IMR-90 (cell line): Measurements from ENCODE around the gene PYCR2. TPM values are rescaled to one million over a fixed set of nuclear protein-coding genes. Genes with fewer than 3 reads are reported as not detected.

ENCODE experiments used
- ATAC-seq: fragments of 200-7000 bp; cut with Tn5 transposase; 2 replicates; pipeline ENCODE4 v1.9.1; 2020; ENCODE audit warnings: low read depth, mild to moderate bottlenecking, moderate library complexity
- BruUV-seq: library from RNA; stranded (reverse); fragments of 400-500 nt; replicated peaks from 2 replicates; lab custom pipeline; 2021; lab: Mats Ljungman, UMichigan
- CTCF ChIA-PET: fragments of 300-600 bp; formaldehyde crosslinking; extraction: SDS; loops from one replicate; lab custom pipeline; 2021; ENCODE audit warnings: antibody characterized with exemption; lab: Yijun Ruan, JAX
- POLR2A ChIA-PET: fragments of 300-600 bp; sonication (Branson Sonifier 250); formaldehyde crosslinking; loops from one replicate; lab custom pipeline; 2022; ENCODE audit warnings: antibody characterized with exemption; ENCODE audit not compliant: unreplicated experiment; lab: Charles Lee
- DNase-seq: peaks from one replicate; pipeline ENCODE4 v3.0.0; 2013
- H2AFZ ChIP-seq: replicated peaks from 2 replicates; pipeline ENCODE3; 2013; ENCODE audit warnings: low read length, mild to moderate bottlenecking; ENCODE audit not compliant: poor library complexity
- H2AK5ac ChIP-seq: 2 replicates; pipeline ENCODE4 v1.6.1; 2013; ENCODE audit warnings: low read depth, low read length, inconsistent platforms
- H2AK9ac ChIP-seq: replicated peaks from 2 replicates; pipeline ENCODE3; 2013; ENCODE audit warnings: mild to moderate bottlenecking, low read depth, low read length, moderate library complexity; ENCODE audit not compliant: poor library complexity
- H2BK120ac ChIP-seq: 2 replicates; pipeline ENCODE4 v1.6.1; 2013; ENCODE audit warnings: low read depth, low read length, inconsistent platforms
- H2BK15ac ChIP-seq: 3 replicates; pipeline ENCODE4 v1.6.1; 2013; ENCODE audit warnings: low read depth, low read length, inconsistent platforms
- H2BK20ac ChIP-seq: 2 replicates; pipeline ENCODE4 v1.6.1; 2013; ENCODE audit warnings: low read depth, mild to moderate bottlenecking, inconsistent platforms, low read length, moderate library complexity
- H2BK5ac ChIP-seq: 2 replicates; pipeline ENCODE4 v1.6.1; 2013; ENCODE audit warnings: mild to moderate bottlenecking, low read depth, low read length, inconsistent platforms; ENCODE audit not compliant: poor library complexity, severe bottlenecking
- H3K14ac ChIP-seq: replicated peaks from 2 replicates; pipeline ENCODE4 v1.6.1; 2013; ENCODE audit warnings: low read depth, low read length, inconsistent platforms
- H3K18ac ChIP-seq: 2 replicates; pipeline ENCODE4 v1.6.1; 2013; ENCODE audit warnings: low read depth, low read length, control low read depth
- H3K23ac ChIP-seq: 2 replicates; pipeline ENCODE4 v1.6.1; 2013; ENCODE audit warnings: low read depth, low read length, inconsistent platforms
- H3K27ac ChIP-seq: 2 replicates; pipeline ENCODE4 v1.5.1; 2013; ENCODE audit warnings: mild to moderate bottlenecking, control low read depth, low read length; ENCODE audit not compliant: insufficient read depth
- H3K27me3 ChIP-seq: 2 replicates; pipeline ENCODE4 v1.6.1; 2013; ENCODE audit warnings: low read length; ENCODE audit not compliant: control insufficient read depth, insufficient read depth
- H3K36me3 ChIP-seq: 2 replicates; pipeline ENCODE4 v1.6.1; 2013; ENCODE audit warnings: low read length, mixed read lengths; ENCODE audit not compliant: control insufficient read depth, insufficient read depth
- H3K4ac ChIP-seq: 2 replicates; pipeline ENCODE4 v1.6.1; 2013; ENCODE audit warnings: low read depth, low read length, inconsistent platforms
- H3K4me1 ChIP-seq: 2 replicates; pipeline ENCODE4 v1.6.1; 2013; ENCODE audit warnings: low read length, mixed read lengths; ENCODE audit not compliant: control insufficient read depth, insufficient read depth
- H3K4me2 ChIP-seq: 2 replicates; pipeline ENCODE4 v1.6.1; 2013; ENCODE audit warnings: low read depth, mild to moderate bottlenecking, control low read depth, low read length, moderate library complexity
- H3K4me3 ChIP-seq: 2 replicates; pipeline ENCODE4 v1.5.1; 2013; ENCODE audit warnings: low read depth, mild to moderate bottlenecking, control low read depth, low read length, moderate library complexity; ENCODE audit not compliant: insufficient read depth
- H3K56ac ChIP-seq: 2 replicates; pipeline ENCODE4 v1.6.1; 2013; ENCODE audit warnings: low read length, inconsistent platforms; ENCODE audit not compliant: insufficient read depth; ENCODE audit errors: extremely low read depth
- H3K79me1 ChIP-seq, 2 experiments: 2 replicates each; pipeline ENCODE4 v1.6.1; 2013; ENCODE audit warnings: low read length in 2 of 2, inconsistent platforms in 1 of 2, low read depth in 1 of 2
- H3K9ac ChIP-seq: 2 replicates; pipeline ENCODE4 v1.6.1; 2013; ENCODE audit warnings: low read depth, low read length, control low read depth
- H3K9me1 ChIP-seq: 2 replicates; pipeline ENCODE4 v1.6.1; 2013; ENCODE audit warnings: low read length, inconsistent platforms; ENCODE audit not compliant: insufficient read depth
- H3K9me3 ChIP-seq: 2 replicates; pipeline ENCODE4 v1.6.1; 2013; ENCODE audit warnings: low read length; ENCODE audit not compliant: control insufficient read depth, insufficient read depth
- H4K20me1 ChIP-seq: 2 replicates; pipeline ENCODE4 v1.6.1; 2013; ENCODE audit warnings: low read length, inconsistent platforms; ENCODE audit not compliant: insufficient read depth
- H4K5ac ChIP-seq: 2 replicates; pipeline ENCODE4 v1.6.1; 2013; ENCODE audit warnings: mild to moderate bottlenecking, low read depth, low read length, control low read depth
- H4K8ac ChIP-seq, 2 experiments: 2 replicates each; pipeline ENCODE4 v1.6.1; 2013; ENCODE audit warnings: low read depth in 2 of 2, low read length in 2 of 2, control low read depth in 1 of 2, inconsistent platforms in 1 of 2
- H4K91ac ChIP-seq: 2 replicates; pipeline ENCODE4 v1.6.1; 2013; ENCODE audit warnings: low read depth, low read length, inconsistent platforms; ENCODE audit not compliant: insufficient read depth
- CEBPB ChIP-seq: IDR thresholded peaks from 2 replicates; pipeline ENCODE4 v1.6.1; 2012; ENCODE audit warnings: low read depth, low read length, improper control_type of control experiment
- CHD1 ChIP-seq: IDR thresholded peaks from 2 replicates; pipeline ENCODE4 v1.6.1; 2012; ENCODE audit warnings: low read depth, low read length, improper control_type of control experiment
- MAFK ChIP-seq: IDR thresholded peaks from 2 replicates; pipeline ENCODE4 v1.6.1; 2012; ENCODE audit warnings: low read depth, low read length, improper control_type of control experiment
- MXI1 ChIP-seq: IDR thresholded peaks from 2 replicates; pipeline ENCODE4 v1.6.1; 2012; ENCODE audit warnings: low read depth, mild to moderate bottlenecking, low read length, moderate library complexity, borderline replicate concordance
- POLR2A ChIP-seq: IDR thresholded peaks from 2 replicates; pipeline ENCODE4 v1.6.1; 2012; ENCODE audit warnings: mild to moderate bottlenecking, low read depth, low read length
- RAD21 ChIP-seq: IDR thresholded peaks from 2 replicates; pipeline ENCODE4 v1.6.1; 2012; ENCODE audit warnings: low read length, improper control_type of control experiment
- RCOR1 ChIP-seq: IDR thresholded peaks from 2 replicates; pipeline ENCODE4 v1.6.1; 2012; ENCODE audit warnings: mild to moderate bottlenecking, low read length, improper control_type of control experiment; ENCODE audit not compliant: insufficient replicate concordance
- WGBS, 2 experiments: methylation state at CpG; one replicate each; pipeline versions ENCODE4 v1.1.5 to v1.1.7; 2013; ENCODE audit warnings: missing lambda C conversion rate in 2 of 2; ENCODE audit not compliant: insufficient read length in 1 of 2; ENCODE audit errors: extremely low coverage in 2 of 2; 5-methylcytosine and 5-hydroxymethylcytosine counted together
- dilution Hi-C: fragments of 300-500 bp; cut with HindIII; formaldehyde crosslinking; loops from one replicate; pipeline ENCODE4 v1.14.3; 2018; ENCODE audit warnings: low sequenced_read_pairs; ENCODE audit not compliant: unreplicated experiment
- in situ Hi-C: fragments of 300-500 bp; cut with MboI; formaldehyde crosslinking; loops from 3 replicates; pipeline ENCODE4 v1.14.3; 2019; ENCODE audit warnings: low sequenced_read_pairs, inconsistent platforms, mixed read lengths
- intact Hi-C: fragments of 100-400 bp; cut with micrococcal nuclease; formaldehyde crosslinking; loops from 2 replicates; pipeline ENCODE4 v1.10.0; 2022
- polyA plus RNA-seq, 3 experiments: library from polyadenylated mRNA; depleted of rRNA; stranded (reverse); fragments of >200 nt; gene quantifications; 2 replicates each; pipeline ENCODE4 v1.2.3, GENCODE V29; 2012; ENCODE audit warnings: low replicate concordance in 1 of 3
- total RNA-seq: library from RNA; depleted of rRNA; stranded (reverse); fragments of >200 nt; gene quantifications from 2 replicates; pipeline ENCODE4 v1.2.3, GENCODE V29; 2012
- TF ChIP-seq, protein P1 (sequence below): fragments of 150-350 bp; IDR thresholded peaks from 2 replicates; pipeline ENCODE4 v1.6.1; 2017; ENCODE audit warnings: mild to moderate bottlenecking, antibody characterized with exemption, low read length, low read depth
- TF ChIP-seq, protein P2 (sequence below): conservative IDR thresholded peaks from 2 replicates; pipeline ENCODE4 v1.5.1; 2012; ENCODE audit warnings: mild to moderate bottlenecking, low read depth, low read length, improper control_type of control experiment
- TF ChIP-seq, protein P3 (sequence below): fragments of 150-350 bp; IDR thresholded peaks from 2 replicates; pipeline ENCODE4 v1.6.1; 2016; ENCODE audit warnings: low read depth, mild to moderate bottlenecking, low read length, moderate library complexity, borderline replicate concordance

Gene PYCR2
- total and polyA plus RNA-seq, 2 of the 4 experiments (the other 2 are of a cell fraction) = 34.4 to 68.1 TPM

GRCh38 chr1:225871359-225872074 is 52.5 kb downstream of the PYCR2 start:
- in situ Hi-C loops = no loop called here
- no peak for TF ChIP-seq POLR2A
- no peak for TF ChIP-seq CHD1
- TF ChIP-seq, protein P1, sequence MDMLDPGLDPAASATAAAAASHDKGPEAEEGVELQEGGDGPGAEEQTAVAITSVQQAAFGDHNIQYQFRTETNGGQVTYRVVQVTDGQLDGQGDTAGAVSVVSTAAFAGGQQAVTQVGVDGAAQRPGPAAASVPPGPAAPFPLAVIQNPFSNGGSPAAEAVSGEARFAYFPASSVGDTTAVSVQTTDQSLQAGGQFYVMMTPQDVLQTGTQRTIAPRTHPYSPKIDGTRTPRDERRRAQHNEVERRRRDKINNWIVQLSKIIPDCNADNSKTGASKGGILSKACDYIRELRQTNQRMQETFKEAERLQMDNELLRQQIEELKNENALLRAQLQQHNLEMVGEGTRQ = no peak
- TF ChIP-seq RAD21 = no peak
- TF ChIP-seq MAFK = no peak
- TF ChIP-seq RCOR1 = no peak
- TF ChIP-seq, protein P2, sequence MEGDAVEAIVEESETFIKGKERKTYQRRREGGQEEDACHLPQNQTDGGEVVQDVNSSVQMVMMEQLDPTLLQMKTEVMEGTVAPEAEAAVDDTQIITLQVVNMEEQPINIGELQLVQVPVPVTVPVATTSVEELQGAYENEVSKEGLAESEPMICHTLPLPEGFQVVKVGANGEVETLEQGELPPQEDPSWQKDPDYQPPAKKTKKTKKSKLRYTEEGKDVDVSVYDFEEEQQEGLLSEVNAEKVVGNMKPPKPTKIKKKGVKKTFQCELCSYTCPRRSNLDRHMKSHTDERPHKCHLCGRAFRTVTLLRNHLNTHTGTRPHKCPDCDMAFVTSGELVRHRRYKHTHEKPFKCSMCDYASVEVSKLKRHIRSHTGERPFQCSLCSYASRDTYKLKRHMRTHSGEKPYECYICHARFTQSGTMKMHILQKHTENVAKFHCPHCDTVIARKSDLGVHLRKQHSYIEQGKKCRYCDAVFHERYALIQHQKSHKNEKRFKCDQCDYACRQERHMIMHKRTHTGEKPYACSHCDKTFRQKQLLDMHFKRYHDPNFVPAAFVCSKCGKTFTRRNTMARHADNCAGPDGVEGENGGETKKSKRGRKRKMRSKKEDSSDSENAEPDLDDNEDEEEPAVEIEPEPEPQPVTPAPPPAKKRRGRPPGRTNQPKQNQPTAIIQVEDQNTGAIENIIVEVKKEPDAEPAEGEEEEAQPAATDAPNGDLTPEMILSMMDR = no peak
- TF ChIP-seq CEBPB = no peak
- no peak for TF ChIP-seq MXI1
- TF ChIP-seq, protein P3, sequence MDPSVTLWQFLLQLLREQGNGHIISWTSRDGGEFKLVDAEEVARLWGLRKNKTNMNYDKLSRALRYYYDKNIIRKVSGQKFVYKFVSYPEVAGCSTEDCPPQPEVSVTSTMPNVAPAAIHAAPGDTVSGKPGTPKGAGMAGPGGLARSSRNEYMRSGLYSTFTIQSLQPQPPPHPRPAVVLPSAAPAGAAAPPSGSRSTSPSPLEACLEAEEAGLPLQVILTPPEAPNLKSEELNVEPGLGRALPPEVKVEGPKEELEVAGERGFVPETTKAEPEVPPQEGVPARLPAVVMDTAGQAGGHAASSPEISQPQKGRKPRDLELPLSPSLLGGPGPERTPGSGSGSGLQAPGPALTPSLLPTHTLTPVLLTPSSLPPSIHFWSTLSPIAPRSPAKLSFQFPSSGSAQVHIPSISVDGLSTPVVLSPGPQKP = no peak
- Histone ChIP-seq H3K27ac (no peak overlapping the region), H3K9me3 (no peaks in the 10 kb centered on the region), H2AFZ (no peak overlapping the region), H3K4me2 (no peak overlapping the region), H3K4me1 (peaks cover 1% of the 10 kb centered on the region; the same call in 1 of the 2 replicates), H3K9me1 (peaks cover 15% of the 10 kb centered on the region), H3K36me3 (peaks cover 48% of the 10 kb centered on the region), H3K9ac (no peak overlapping the region), H4K5ac (no peak overlapping the region), H3K4ac (no peak overlapping the region), H2AK9ac (no peak overlapping the region), H3K4me3 (no peak overlapping the region), H2AK5ac (no peak overlapping the region), H3K14ac (no peak overlapping the region), H3K27me3 (no peaks in the 10 kb centered on the region), H3K79me1 (peaks cover 0 to 28% of the 10 kb centered on the region in 2 experiments; a peak in 3 of 4 replicates), H2BK20ac (no peak overlapping the region), H3K56ac (no peak overlapping the region), H2BK120ac (no peak overlapping the region), H4K8ac (no peak overlapping the region), H3K23ac (no peak overlapping the region), H2BK15ac (no peak overlapping the region), H3K18ac (no peak overlapping the region), H4K91ac (no peak overlapping the region), H2BK5ac (no peak overlapping the region), H4K20me1 (peaks cover 5% of the 10 kb centered on the region)
- no peak for DNase-seq
- ChIA-PET POLR2A (no interaction called here), CTCF (no interaction called here)
- ATAC-seq = no peak
- dilution Hi-C loops = no loop called here
- no TSS peak for BruUV-seq
- intact Hi-C loops = no loop called here
- no CpG with 5 or more reads among the region's 11 CpGs for WGBS, 2 experiments
